ENCODE results near the gene CITED1.

DNA sequence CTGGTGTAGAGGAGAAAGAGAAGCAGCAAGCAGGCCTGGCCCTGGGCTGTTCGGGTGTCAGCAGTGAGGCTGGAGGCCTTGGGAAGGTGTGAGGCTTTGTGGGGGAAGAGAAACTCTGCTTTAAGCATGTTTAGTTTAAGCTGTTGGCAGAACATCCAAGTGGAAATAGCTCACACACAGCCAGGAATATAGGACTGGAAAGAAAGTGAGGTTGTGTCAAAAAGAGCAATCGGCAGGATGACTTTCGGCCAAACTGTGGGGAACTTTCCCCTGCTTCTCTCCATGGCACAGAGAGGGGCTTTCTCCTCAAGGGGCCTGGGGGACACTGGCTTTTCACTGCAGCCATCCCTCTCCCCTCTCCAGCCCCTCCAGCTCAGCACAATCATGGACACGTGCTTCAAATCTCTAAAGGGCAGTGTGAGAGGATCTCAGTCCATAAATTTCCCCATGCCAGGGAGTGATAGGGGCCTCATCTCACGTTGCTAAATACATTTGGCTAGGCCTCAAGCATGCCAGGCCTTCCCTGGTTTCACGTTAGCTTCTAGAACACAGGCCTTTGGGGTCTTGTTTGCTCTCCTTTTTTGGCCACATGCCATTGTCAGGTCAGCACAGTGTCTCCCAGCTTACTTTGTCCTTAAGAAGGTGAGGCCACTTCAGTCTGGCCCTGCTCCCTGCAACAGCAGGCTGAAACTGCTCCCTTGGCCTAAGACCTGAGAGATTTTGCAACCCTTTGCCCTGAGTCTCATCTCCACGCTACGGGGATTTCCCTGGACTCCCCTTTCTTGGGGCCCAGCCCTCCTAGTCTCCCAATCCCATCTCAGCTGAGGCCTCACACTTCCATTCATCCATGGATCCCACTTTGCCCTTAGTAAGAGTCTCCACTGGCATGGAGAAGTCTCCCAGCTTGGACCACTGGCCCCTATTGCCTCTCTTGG lies 8.3 kb upstream of the CITED1 start:
- TF ChIP-seq, protein P1, sequence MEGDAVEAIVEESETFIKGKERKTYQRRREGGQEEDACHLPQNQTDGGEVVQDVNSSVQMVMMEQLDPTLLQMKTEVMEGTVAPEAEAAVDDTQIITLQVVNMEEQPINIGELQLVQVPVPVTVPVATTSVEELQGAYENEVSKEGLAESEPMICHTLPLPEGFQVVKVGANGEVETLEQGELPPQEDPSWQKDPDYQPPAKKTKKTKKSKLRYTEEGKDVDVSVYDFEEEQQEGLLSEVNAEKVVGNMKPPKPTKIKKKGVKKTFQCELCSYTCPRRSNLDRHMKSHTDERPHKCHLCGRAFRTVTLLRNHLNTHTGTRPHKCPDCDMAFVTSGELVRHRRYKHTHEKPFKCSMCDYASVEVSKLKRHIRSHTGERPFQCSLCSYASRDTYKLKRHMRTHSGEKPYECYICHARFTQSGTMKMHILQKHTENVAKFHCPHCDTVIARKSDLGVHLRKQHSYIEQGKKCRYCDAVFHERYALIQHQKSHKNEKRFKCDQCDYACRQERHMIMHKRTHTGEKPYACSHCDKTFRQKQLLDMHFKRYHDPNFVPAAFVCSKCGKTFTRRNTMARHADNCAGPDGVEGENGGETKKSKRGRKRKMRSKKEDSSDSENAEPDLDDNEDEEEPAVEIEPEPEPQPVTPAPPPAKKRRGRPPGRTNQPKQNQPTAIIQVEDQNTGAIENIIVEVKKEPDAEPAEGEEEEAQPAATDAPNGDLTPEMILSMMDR (IDR thresholded peaks at IDR 0.05), result no peak
- no peak for TF ChIP-seq POLR2A (IDR thresholded peaks at IDR 0.05)
